ENCODE results near the gene B3GAT1. TPM values are rescaled to one million over a fixed set of nuclear protein-coding genes. Genes with fewer than 3 reads are reported as not detected.

The B3GAT1 gene
- total and polyA plus RNA-seq, 4 experiments from 2014 or later: 0.44 to 0.47 TPM; not detected in 2

GRCh38 chr11:134394311-134394710 lies 17.7 kb downstream of the B3GAT1 start:
- Histone ChIP-seq H3K4me3 (ENCODE audit: low read length in 2 of 2) (no peak overlapping the region), H3K36me3 (ENCODE audit: insufficient read depth, low read length) (no peaks in the 10 kb centered on the region), H3K4me1 (ENCODE audit: insufficient read depth, low read length) (no peaks in the 10 kb centered on the region), H3K9me3 (ENCODE audit: control insufficient read depth in 1 of 2, low read length in 2 of 2) (no peaks in the 10 kb centered on the region), H3K27ac (ENCODE audit: low read depth, low read length) (no peak overlapping the region), H3K27me3 (ENCODE audit: insufficient read depth, low read length) (no peaks in the 10 kb centered on the region)
- POLR2A ChIA-PET (ENCODE audit: partially characterized antibody): no interaction called here
- Mint-ChIP-seq H3K9me3 (peaks cover 0 to 2% (median 0%) of the 10 kb centered on the region in 8 donors), H3K27me3 (peaks cover 4 to 5% of the 10 kb centered on the region in 2 donors), H3K36me3 (no peaks in the 10 kb centered on the region), H3K4me1 (peaks cover 0 to 2% (median under 1%) of the 10 kb centered on the region in 4 donors), H3K4me3 (no peak overlapping the region), H3K27ac (no peak overlapping the region)
- no peak for DNase-seq
- CTCF ChIA-PET (ENCODE audit: partially characterized antibody): no interaction called here
- intact Hi-C loops (cut with micrococcal nuclease): no loop called here

GRCh38 chr11:134393638-134394037 lies 18.4 kb downstream of the B3GAT1 start:
- Histone ChIP-seq H3K9me3 (ENCODE audit: control insufficient read depth in 1 of 2, low read length in 2 of 2) (no peaks in the 10 kb centered on the region), H3K27ac (ENCODE audit: low read depth, low read length) (no peak overlapping the region), H3K4me1 (ENCODE audit: insufficient read depth, low read length) (no peaks in the 10 kb centered on the region), H3K27me3 (ENCODE audit: insufficient read depth, low read length) (no peaks in the 10 kb centered on the region), H3K4me3 (ENCODE audit: low read length in 2 of 2) (no peak overlapping the region), H3K36me3 (ENCODE audit: insufficient read depth, low read length) (no peaks in the 10 kb centered on the region)
- no peak overlapping the region for H3K4me3 Mint-ChIP-seq
- H3K9me3 Mint-ChIP-seq: peaks cover 0 to 2% (median 0%) of the 10 kb centered on the region in 8 donors
- CTCF ChIA-PET (ENCODE audit: partially characterized antibody): no interaction called here
- H3K27ac Mint-ChIP-seq: no peak overlapping the region
- peaks cover 4 to 5% of the 10 kb centered on the region in 2 donors for H3K27me3 Mint-ChIP-seq
- no peaks in the 10 kb centered on the region for H3K36me3 Mint-ChIP-seq
- intact Hi-C loops (cut with micrococcal nuclease): no loop called here
- POLR2A ChIA-PET (ENCODE audit: partially characterized antibody): no interaction called here
- H3K4me1 Mint-ChIP-seq: peaks cover 0 to 3% (median 1%) of the 10 kb centered on the region in 4 donors
- no peak for DNase-seq

- intact Hi-C loops (cut with micrococcal nuclease): no loop called here
Observed at GRCh38 chr11:134392953-134393615, 19.0 kb downstream of the B3GAT1 start.

GRCh38 chr11:134391656-134392055 lies 20.4 kb downstream of the B3GAT1 start:
- H3K36me3 ChIP-seq (ENCODE audit: insufficient read depth, low read length): no peaks in the 10 kb centered on the region
- Mint-ChIP-seq H3K4me1 (peaks cover 11 to 14% (median 11%) of the 10 kb centered on the region in 4 donors), H3K9me3 (peaks cover 0 to 2% (median 0%) of the 10 kb centered on the region in 8 donors), H3K36me3 (no peaks in the 10 kb centered on the region), H3K27me3 (peaks cover 6 to 9% of the 10 kb centered on the region in 2 donors), H3K4me3 (no peak overlapping the region), H3K27ac (no peak overlapping the region)
- ChIA-PET POLR2A (ENCODE audit: partially characterized antibody) (no interaction called here), CTCF (ENCODE audit: partially characterized antibody) (no interaction called here)
- peak in 1 of 5 donors; percentile 17 for DNase-seq
- H3K9me3 ChIP-seq (ENCODE audit: control insufficient read depth in 1 of 2, low read length in 2 of 2): no peaks in the 10 kb centered on the region
- intact Hi-C loops (cut with micrococcal nuclease): no loop called here
- H3K4me1 ChIP-seq (ENCODE audit: insufficient read depth, low read length): peaks cover 9% of the 10 kb centered on the region
- H3K4me3 ChIP-seq (ENCODE audit: low read length in 2 of 2): no peak overlapping the region
- H3K27me3 ChIP-seq (ENCODE audit: insufficient read depth, low read length): no peaks in the 10 kb centered on the region
- no peak overlapping the region for H3K27ac ChIP-seq (ENCODE audit: low read depth, low read length)

More at GRCh38 chr11:134392953-134393615, 19.0 kb downstream of the B3GAT1 start:
- Histone ChIP-seq H3K4me3 (ENCODE audit: low read length in 2 of 2) (no peak overlapping the region), H3K27me3 (ENCODE audit: insufficient read depth, low read length) (no peaks in the 10 kb centered on the region), H3K27ac (ENCODE audit: low read depth, low read length) (no peak overlapping the region), H3K36me3 (ENCODE audit: insufficient read depth, low read length) (no peaks in the 10 kb centered on the region), H3K4me1 (ENCODE audit: insufficient read depth, low read length) (no peaks in the 10 kb centered on the region), H3K9me3 (ENCODE audit: control insufficient read depth in 1 of 2, low read length in 2 of 2) (no peaks in the 10 kb centered on the region)
- Mint-ChIP-seq H3K36me3 (no peaks in the 10 kb centered on the region), H3K27ac (no peak overlapping the region), H3K4me3 (peak overlapping the region in 1 of 8 donors; percentile 9), H3K9me3 (peaks cover 0 to 2% (median 0%) of the 10 kb centered on the region in 8 donors), H3K4me1 (peaks cover 0 to 4% (median 2%) of the 10 kb centered on the region in 4 donors), H3K27me3 (peaks cover 2 to 5% of the 10 kb centered on the region in 2 donors)
- DNase-seq: no peak
- CTCF ChIA-PET (ENCODE audit: partially characterized antibody): no interaction called here
- POLR2A ChIA-PET (ENCODE audit: partially characterized antibody): no interaction called here

- H3K27ac ChIP-seq (ENCODE audit: low read depth, low read length): no peak overlapping the region
- Mint-ChIP-seq H3K27ac (no peak overlapping the region), H3K4me3 (no peak overlapping the region), H3K9me3 (peaks cover 0 to 2% (median 0%) of the 10 kb centered on the region in 8 donors), H3K27me3 (peaks cover 7 to 10% of the 10 kb centered on the region in 2 donors), H3K36me3 (no peaks in the 10 kb centered on the region), H3K4me1 (peaks cover 18 to 21% (median 18%) of the 10 kb centered on the region in 4 donors)
- H3K9me3 ChIP-seq (ENCODE audit: control insufficient read depth in 1 of 2, low read length in 2 of 2): no peaks in the 10 kb centered on the region
- intact Hi-C loops (cut with micrococcal nuclease): no loop called here
- H3K4me3 ChIP-seq (ENCODE audit: low read length in 2 of 2): no peak overlapping the region
- no peaks in the 10 kb centered on the region for H3K27me3 ChIP-seq (ENCODE audit: insufficient read depth, low read length)
- H3K36me3 ChIP-seq (ENCODE audit: insufficient read depth, low read length): no peaks in the 10 kb centered on the region
- CTCF ChIA-PET (ENCODE audit: partially characterized antibody): no interaction called here
- peak in 1 of 5 donors; percentile 5 for DNase-seq
- peaks cover 16% of the 10 kb centered on the region for H3K4me1 ChIP-seq (ENCODE audit: insufficient read depth, low read length)
- POLR2A ChIA-PET (ENCODE audit: partially characterized antibody): no interaction called here
Observed at GRCh38 chr11:134390706-134391569, 21.1 kb downstream of the B3GAT1 start.

DNA sequence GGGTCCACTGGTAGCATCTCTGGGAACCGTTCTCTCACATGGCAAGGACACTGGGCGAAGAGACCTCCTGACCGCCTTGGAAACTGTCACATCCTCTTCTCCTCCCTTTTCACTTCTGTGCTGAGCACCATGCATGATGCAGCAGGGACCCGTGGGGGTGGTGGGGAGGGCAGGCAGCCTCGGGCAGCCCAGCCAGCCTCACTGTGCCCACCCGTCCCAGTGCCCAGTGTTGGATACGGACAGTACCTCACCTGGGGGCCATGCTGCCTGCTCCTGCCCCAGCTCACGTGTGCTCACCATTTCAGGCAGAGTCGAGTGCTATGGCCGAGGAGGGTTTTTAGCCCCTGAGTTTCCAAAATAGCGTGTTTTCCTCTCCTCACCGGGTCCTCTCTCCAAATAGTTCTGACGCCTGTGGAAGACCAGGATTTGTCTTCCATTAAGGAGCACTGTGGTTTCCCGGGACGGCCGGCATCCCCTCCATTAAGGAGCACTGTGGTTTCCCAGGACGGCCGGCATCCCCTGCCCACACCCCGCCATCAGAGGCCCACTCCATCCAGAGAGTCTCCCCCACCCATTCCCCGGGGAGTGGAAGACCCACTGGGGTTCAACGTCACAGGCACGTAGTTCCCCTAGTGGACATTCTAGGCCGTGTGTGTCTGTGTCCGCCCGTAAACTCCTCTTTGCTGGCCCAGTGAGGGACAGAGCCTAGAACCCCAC lies 22.4 kb downstream of the B3GAT1 start:
- POLR2A ChIA-PET (ENCODE audit: partially characterized antibody): no interaction called here
- Mint-ChIP-seq H3K4me1 (peaks cover 19 to 31% (median 21%) of the 10 kb centered on the region in 4 donors), H3K9me3 (peaks cover 0 to 2% (median 0%) of the 10 kb centered on the region in 8 donors), H3K4me3 (no peak overlapping the region), H3K27ac (no peak overlapping the region), H3K27me3 (peaks cover 11 to 18% of the 10 kb centered on the region in 2 donors), H3K36me3 (no peaks in the 10 kb centered on the region)
- Histone ChIP-seq H3K4me1 (ENCODE audit: insufficient read depth, low read length) (peaks cover 24% of the 10 kb centered on the region), H3K9me3 (ENCODE audit: control insufficient read depth in 1 of 2, low read length in 2 of 2) (no peaks in the 10 kb centered on the region), H3K36me3 (ENCODE audit: insufficient read depth, low read length) (no peaks in the 10 kb centered on the region), H3K27me3 (ENCODE audit: insufficient read depth, low read length) (no peaks in the 10 kb centered on the region), H3K27ac (ENCODE audit: low read depth, low read length) (no peak overlapping the region), H3K4me3 (ENCODE audit: low read length in 2 of 2) (no peak overlapping the region)
- intact Hi-C loops (cut with micrococcal nuclease): no loop called here
- DNase-seq: no peak
- CTCF ChIA-PET (ENCODE audit: partially characterized antibody): no interaction called here

DNA sequence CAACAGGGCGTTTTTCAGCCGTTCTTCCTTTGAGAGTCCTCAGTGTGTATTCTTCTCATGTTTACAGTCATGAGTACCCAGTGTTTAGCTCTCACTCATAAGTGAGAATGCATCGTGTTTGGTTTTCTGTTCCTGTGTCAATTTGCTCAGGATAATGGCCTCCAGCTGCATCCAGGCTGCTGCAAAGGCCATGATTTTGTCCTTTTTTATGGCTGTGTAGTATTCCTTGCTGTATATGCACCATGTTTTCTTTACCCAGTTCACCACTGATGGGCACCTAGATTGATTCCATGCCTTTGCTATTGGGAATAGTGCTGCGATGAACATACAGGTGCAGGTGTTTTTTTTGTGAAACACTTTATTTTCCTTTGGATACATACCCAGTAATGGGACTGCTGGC lies 23.5 kb downstream of the B3GAT1 start:
- Histone ChIP-seq H3K36me3 (ENCODE audit: insufficient read depth, low read length) (no peaks in the 10 kb centered on the region), H3K27ac (ENCODE audit: low read depth, low read length) (no peak overlapping the region), H3K9me3 (ENCODE audit: control insufficient read depth in 1 of 2, low read length in 2 of 2) (no peaks in the 10 kb centered on the region), H3K4me3 (ENCODE audit: low read length in 2 of 2) (no peak overlapping the region), H3K27me3 (ENCODE audit: insufficient read depth, low read length) (no peaks in the 10 kb centered on the region), H3K4me1 (ENCODE audit: insufficient read depth, low read length) (peaks cover 24% of the 10 kb centered on the region)
- intact Hi-C loops (cut with micrococcal nuclease): no loop called here
- ChIA-PET POLR2A (ENCODE audit: partially characterized antibody) (no interaction called here), CTCF (ENCODE audit: partially characterized antibody) (no interaction called here)
- H3K27ac Mint-ChIP-seq: no peak overlapping the region
- H3K4me1 Mint-ChIP-seq: peaks cover 19 to 31% (median 21%) of the 10 kb centered on the region in 4 donors
- peaks cover 9 to 18% of the 10 kb centered on the region in 2 donors for H3K27me3 Mint-ChIP-seq
- no peak for DNase-seq
- no peaks in the 10 kb centered on the region for H3K36me3 Mint-ChIP-seq
- H3K9me3 Mint-ChIP-seq: peaks cover 0 to 2% (median 0%) of the 10 kb centered on the region in 8 donors
- H3K4me3 Mint-ChIP-seq: peak overlapping the region in 1 of 8 donors; percentile 0
